Panc1 (cell line): Measurements from ENCODE around the gene EIF4E1B. TPM values are rescaled to one million over a fixed set of nuclear protein-coding genes. Genes with fewer than 3 reads are reported as not detected.

Source experiments
- ATAC-seq: fragments of 200-7000 bp; cut with Tn5 transposase; 2 replicates; pipeline ENCODE4 v1.9.1; 2020; ENCODE audit warnings: mild to moderate bottlenecking, moderate library complexity
- BruUV-seq: library from RNA; stranded (reverse); fragments of 400-500 nt; replicated peaks from 2 replicates; lab custom pipeline; 2021; lab: Mats Ljungman, UMichigan
- CTCF ChIA-PET: fragments of 300-600 bp; sonication (Branson Sonifier 250); formaldehyde crosslinking; loops from one replicate; lab custom pipeline; 2022; ENCODE audit warnings: antibody characterized with exemption; lab: Charles Lee
- POLR2A ChIA-PET: fragments of 300-600 bp; sonication (Branson Sonifier 250); formaldehyde crosslinking; loops from one replicate; lab custom pipeline; 2022; ENCODE audit warnings: antibody characterized with exemption; lab: Charles Lee
- DNase-seq: peaks from one replicate; pipeline ENCODE4 v3.0.0-alpha.2; 2010; ENCODE audit warnings: low read depth, low spot score
- H3K27ac ChIP-seq: 2 replicates; pipeline ENCODE4 v1.5.1; 2011; ENCODE audit warnings: mild to moderate bottlenecking, low read length, inconsistent platforms
- H3K27me3 ChIP-seq: fragments of 200-500 bp; sonication (Bioruptor generic); 2 replicates; pipeline ENCODE4 v1.6.0; 2014; ENCODE audit warnings: low read length, inconsistent platforms; ENCODE audit not compliant: control insufficient read depth, insufficient read depth
- H3K36me3 ChIP-seq: fragments of 200-500 bp; sonication (Bioruptor generic); 2 replicates; pipeline ENCODE4 v1.5.1; 2014; ENCODE audit warnings: inconsistent platforms, mild to moderate bottlenecking, low read length, moderate library complexity; ENCODE audit not compliant: control insufficient read depth, insufficient read depth
- H3K4me1 ChIP-seq: 2 replicates; pipeline ENCODE4 v1.5.1; 2011; ENCODE audit warnings: inconsistent platforms, mild to moderate bottlenecking, low read length, moderate library complexity; ENCODE audit not compliant: control insufficient read depth, insufficient read depth
- H3K4me3 ChIP-seq, 2 experiments: 2 replicates each; pipeline ENCODE4 v1.5.1; 2011 to 2012; ENCODE audit warnings: low read depth in 2 of 2, low read length in 2 of 2, mild to moderate bottlenecking in 2 of 2, inconsistent platforms in 1 of 2, moderate library complexity in 1 of 2
- H3K9me3 ChIP-seq: fragments of 200-500 bp; sonication (Bioruptor generic); 2 replicates; pipeline ENCODE4 v1.5.1; 2014; ENCODE audit warnings: low read depth, mild to moderate bottlenecking, inconsistent platforms, low read length, moderate library complexity; ENCODE audit not compliant: control insufficient read depth, insufficient read depth
- POLR2AphosphoS5 ChIP-seq: IDR thresholded peaks from 2 replicates; pipeline ENCODE4 v1.6.1; 2012; ENCODE audit warnings: mild to moderate bottlenecking, low read depth, low read length, moderate library complexity
- SIN3A ChIP-seq: IDR thresholded peaks from 2 replicates; pipeline ENCODE4 v1.6.1; 2012; ENCODE audit warnings: low read depth, mild to moderate bottlenecking, low read length, moderate library complexity, borderline replicate concordance; ENCODE audit not compliant: insufficient read depth
- TCF7L2 ChIP-seq: IDR thresholded peaks from 2 replicates; pipeline ENCODE4 v1.6.1; 2011; ENCODE audit warnings: mild to moderate bottlenecking, low read depth, low read length, inconsistent platforms
- in situ Hi-C: cut with HindIII; loops from 2 replicates; pipeline ENCODE4 v1.10.0; 2016; ENCODE audit warnings: low sequenced_read_pairs, low pct_unique_long_range_greater_than_20kb
- intact Hi-C: fragments of 100-400 bp; cut with micrococcal nuclease; formaldehyde crosslinking; loops from one replicate; pipeline ENCODE4 v1.10.0; 2022; ENCODE audit not compliant: unreplicated experiment
- total RNA-seq: library from RNA; stranded (reverse); gene quantifications from one replicate; pipeline ENCODE4 v1.2.1, GENCODE V29; 2021; ENCODE audit not compliant: unreplicated experiment
- TF ChIP-seq, protein P1 (sequence below), 2 experiments: IDR thresholded peaks; 2 replicates each; pipeline ENCODE4 v1.6.1; 2011 to 2012; ENCODE audit warnings: low read depth in 2 of 2, control low read depth in 1 of 2, low read length in 1 of 2, mild to moderate bottlenecking in 1 of 2, moderate library complexity in 1 of 2; ENCODE audit not compliant: insufficient read depth in 1 of 2
- TF ChIP-seq, protein P2 (sequence below): fragments of 450-650 bp; IDR thresholded peaks from 2 replicates; pipeline ENCODE4 v1.5.1; 2017; ENCODE audit warnings: mild to moderate bottlenecking

Gene EIF4E1B
- total RNA-seq, 1 experiment from 2014 or later, result not detected

- in situ Hi-C loops (no loop called here), intact Hi-C loops (no loop called here)
- CTCF ChIA-PET, result no interaction called here
- TF ChIP-seq, protein P1, sequence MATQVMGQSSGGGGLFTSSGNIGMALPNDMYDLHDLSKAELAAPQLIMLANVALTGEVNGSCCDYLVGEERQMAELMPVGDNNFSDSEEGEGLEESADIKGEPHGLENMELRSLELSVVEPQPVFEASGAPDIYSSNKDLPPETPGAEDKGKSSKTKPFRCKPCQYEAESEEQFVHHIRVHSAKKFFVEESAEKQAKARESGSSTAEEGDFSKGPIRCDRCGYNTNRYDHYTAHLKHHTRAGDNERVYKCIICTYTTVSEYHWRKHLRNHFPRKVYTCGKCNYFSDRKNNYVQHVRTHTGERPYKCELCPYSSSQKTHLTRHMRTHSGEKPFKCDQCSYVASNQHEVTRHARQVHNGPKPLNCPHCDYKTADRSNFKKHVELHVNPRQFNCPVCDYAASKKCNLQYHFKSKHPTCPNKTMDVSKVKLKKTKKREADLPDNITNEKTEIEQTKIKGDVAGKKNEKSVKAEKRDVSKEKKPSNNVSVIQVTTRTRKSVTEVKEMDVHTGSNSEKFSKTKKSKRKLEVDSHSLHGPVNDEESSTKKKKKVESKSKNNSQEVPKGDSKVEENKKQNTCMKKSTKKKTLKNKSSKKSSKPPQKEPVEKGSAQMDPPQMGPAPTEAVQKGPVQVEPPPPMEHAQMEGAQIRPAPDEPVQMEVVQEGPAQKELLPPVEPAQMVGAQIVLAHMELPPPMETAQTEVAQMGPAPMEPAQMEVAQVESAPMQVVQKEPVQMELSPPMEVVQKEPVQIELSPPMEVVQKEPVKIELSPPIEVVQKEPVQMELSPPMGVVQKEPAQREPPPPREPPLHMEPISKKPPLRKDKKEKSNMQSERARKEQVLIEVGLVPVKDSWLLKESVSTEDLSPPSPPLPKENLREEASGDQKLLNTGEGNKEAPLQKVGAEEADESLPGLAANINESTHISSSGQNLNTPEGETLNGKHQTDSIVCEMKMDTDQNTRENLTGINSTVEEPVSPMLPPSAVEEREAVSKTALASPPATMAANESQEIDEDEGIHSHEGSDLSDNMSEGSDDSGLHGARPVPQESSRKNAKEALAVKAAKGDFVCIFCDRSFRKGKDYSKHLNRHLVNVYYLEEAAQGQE (IDR thresholded peaks at IDR 0.05; ENCODE audit: insufficient read depth in 1 of 2, low read depth in 2 of 2, low read length in 1 of 2), result no peak
- TF ChIP-seq TCF7L2 (no peak), SIN3A (no peak), POLR2AphosphoS5 (no peak)
- TF ChIP-seq, protein P2, sequence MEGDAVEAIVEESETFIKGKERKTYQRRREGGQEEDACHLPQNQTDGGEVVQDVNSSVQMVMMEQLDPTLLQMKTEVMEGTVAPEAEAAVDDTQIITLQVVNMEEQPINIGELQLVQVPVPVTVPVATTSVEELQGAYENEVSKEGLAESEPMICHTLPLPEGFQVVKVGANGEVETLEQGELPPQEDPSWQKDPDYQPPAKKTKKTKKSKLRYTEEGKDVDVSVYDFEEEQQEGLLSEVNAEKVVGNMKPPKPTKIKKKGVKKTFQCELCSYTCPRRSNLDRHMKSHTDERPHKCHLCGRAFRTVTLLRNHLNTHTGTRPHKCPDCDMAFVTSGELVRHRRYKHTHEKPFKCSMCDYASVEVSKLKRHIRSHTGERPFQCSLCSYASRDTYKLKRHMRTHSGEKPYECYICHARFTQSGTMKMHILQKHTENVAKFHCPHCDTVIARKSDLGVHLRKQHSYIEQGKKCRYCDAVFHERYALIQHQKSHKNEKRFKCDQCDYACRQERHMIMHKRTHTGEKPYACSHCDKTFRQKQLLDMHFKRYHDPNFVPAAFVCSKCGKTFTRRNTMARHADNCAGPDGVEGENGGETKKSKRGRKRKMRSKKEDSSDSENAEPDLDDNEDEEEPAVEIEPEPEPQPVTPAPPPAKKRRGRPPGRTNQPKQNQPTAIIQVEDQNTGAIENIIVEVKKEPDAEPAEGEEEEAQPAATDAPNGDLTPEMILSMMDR, result no peak
- ATAC-seq, result no peak
- peaks cover 4% of the 10 kb centered on the region; the same call in 1 of the 2 replicates for H3K27me3 ChIP-seq
- H3K9me3 ChIP-seq, result no peaks in the 10 kb centered on the region
- BruUV-seq, result no TSS peak
- DNase-seq, result no peak
- no peak overlapping the region for H3K27ac ChIP-seq
- POLR2A ChIA-PET, result interaction anchor here (0.7 kb wide), 1 partner anchor 177 kb away, joined by 5 read pairs; no protein-coding TSS in a partner anchor
- H3K4me1 ChIP-seq, result no peaks in the 10 kb centered on the region; the same call in 1 of the 2 replicates
- no peak overlapping the region for H3K4me3 ChIP-seq
- no peaks in the 10 kb centered on the region for H3K36me3 ChIP-seq
Measured at GRCh38 chr5:176625966-176626875, 4.3 kb upstream of the EIF4E1B start.

DNA sequence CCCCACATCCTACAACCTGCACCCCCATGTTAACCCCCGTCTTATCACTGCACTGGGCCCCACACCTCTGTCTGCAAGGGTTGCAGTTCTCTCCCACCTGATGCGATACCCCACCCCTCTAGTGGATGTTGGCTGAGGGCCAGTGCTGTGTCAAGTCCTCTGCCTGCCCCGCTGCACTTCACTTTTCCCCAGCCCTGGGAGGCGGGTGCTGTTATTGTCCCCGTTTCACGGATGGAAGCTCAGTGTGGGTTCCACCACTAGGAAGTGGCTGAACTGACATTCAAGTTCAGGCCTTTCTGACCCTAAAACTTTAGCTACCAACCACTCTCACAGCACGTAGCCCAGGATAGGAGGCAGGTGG, 3.6 kb upstream of the EIF4E1B start:
- TF ChIP-seq, protein P2, result no peak
- TF ChIP-seq POLR2AphosphoS5, result no peak
- TF ChIP-seq TCF7L2, result no peak
- TF ChIP-seq, protein P1 (IDR thresholded peaks at IDR 0.05; ENCODE audit: insufficient read depth in 1 of 2, low read depth in 2 of 2, low read length in 1 of 2), result no peak
- no peak for TF ChIP-seq SIN3A
- Histone ChIP-seq H3K27ac (no peak overlapping the region), H3K36me3 (no peaks in the 10 kb centered on the region), H3K4me1 (no peaks in the 10 kb centered on the region; the same call in 1 of the 2 replicates), H3K9me3 (no peaks in the 10 kb centered on the region), H3K4me3 (no peak overlapping the region), H3K27me3 (peaks cover 10% of the 10 kb centered on the region; the same call in 1 of the 2 replicates)
- in situ Hi-C loops (no loop called here), intact Hi-C loops (no loop called here)
- ATAC-seq (no peak), DNase-seq (no peak)
- no TSS peak for BruUV-seq
- POLR2A ChIA-PET, result interaction anchor here (0.7 kb wide), 1 partner anchor 178 kb away, joined by 5 read pairs; no protein-coding TSS in a partner anchor
- CTCF ChIA-PET, result no interaction called here
